T47D (cell line): Measurements from ENCODE around the gene ADAMTS3.

Experiments used
- DNase-seq, 2 experiments: peaks; one replicate each; pipeline versions ENCODE4 v3.0.0 to v3.0.0-alpha.2; 2011 to 2012; ENCODE audit warnings: low read depth in 1 of 2, low spot score in 1 of 2
- JUND ChIP-seq: IDR thresholded peaks from 2 replicates; pipeline ENCODE4 v1.6.1; 2012; ENCODE audit warnings: low read depth
- in situ Hi-C: cut with HindIII; loops from 2 replicates; pipeline ENCODE4 v1.10.0; 2016; ENCODE audit warnings: low sequenced_read_pairs, low pct_unique_long_range_greater_than_20kb

The ADAMTS3 gene

DNA sequence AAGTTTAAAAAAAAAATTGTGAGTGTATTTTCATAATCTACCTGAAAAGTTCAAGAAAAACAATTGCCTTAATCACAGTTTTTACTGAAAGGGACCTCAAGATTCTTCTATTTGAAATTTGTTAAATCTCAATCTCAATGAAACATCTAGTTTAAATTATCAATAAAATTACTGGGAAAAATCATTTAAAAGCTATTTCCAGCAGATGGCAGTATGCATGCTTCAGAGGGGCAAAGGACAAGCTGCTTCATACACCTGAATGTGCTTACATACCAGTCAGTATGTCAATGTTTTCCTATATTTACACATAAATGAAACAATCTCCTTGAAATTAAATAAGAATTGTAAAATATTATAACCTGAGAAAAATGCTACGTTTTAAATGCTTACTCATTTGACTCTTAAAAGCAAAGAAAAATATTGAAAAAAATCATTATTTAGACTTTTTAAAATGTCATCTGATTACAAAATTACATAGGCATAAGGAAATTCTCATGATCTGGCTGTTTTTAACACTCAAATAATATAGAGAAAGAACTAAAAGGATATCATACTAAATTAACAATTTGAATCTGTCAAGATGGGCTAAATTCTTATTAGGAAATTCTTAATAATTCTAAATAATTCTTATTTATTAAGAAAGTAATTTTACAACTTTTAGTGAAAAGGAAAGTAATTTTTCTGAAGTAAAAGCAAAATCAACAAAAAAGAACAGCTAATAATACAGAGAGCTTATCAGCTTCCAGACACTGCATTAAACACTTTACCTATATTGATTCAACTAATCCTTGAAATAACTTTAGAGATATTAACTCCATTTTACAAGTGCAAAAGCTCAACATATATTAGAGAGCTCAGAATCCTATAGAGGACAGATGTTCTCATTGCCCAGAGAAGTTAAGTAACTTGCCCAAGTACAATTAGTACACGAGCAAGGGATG lies 242.1 kb downstream of the ADAMTS3 start:
- DNase-seq, result peak; percentile 12 to 51
- no peak for TF ChIP-seq JUND
- in situ Hi-C loops, result no loop called here

GRCh38 chr4:72325215-72325614 lies 243.8 kb downstream of the ADAMTS3 start:
- in situ Hi-C loops, result no loop called here

DNA sequence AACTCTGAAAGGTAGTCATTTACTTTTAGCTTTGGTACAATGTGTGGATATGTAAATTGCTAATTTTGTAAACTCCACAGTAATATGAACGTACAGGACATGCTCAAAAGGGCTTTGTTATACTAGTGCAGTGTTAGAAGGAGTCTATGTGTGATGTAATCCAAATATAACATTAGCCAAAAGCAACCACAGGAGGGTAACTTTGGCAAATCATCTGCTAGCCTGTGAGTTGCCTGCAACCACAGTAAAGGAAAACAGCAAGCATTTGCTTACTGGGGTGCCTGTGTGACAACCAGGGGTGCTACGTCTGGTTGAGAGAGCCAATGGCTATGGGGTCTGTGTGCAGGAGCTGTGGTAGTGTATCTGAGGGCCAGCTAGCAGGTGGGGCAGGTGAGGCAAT lies 245.8 kb downstream of the ADAMTS3 start:
- no peak for DNase-seq
- in situ Hi-C loops, result no loop called here
- TF ChIP-seq JUND, result no peak

More at GRCh38 chr4:72325215-72325614, 243.8 kb downstream of the ADAMTS3 start:
- no peak for TF ChIP-seq JUND
- no peak for DNase-seq

- TF ChIP-seq JUND, result no peak
- in situ Hi-C loops, result no loop called here
- no peak for DNase-seq
Measured at GRCh38 chr4:72320223-72320948, 248.6 kb downstream of the ADAMTS3 start.

GRCh38 chr4:72319601-72320021 lies 249.4 kb downstream of the ADAMTS3 start:
- DNase-seq, result no peak
- TF ChIP-seq JUND, result no peak
- in situ Hi-C loops, result no loop called here

DNA sequence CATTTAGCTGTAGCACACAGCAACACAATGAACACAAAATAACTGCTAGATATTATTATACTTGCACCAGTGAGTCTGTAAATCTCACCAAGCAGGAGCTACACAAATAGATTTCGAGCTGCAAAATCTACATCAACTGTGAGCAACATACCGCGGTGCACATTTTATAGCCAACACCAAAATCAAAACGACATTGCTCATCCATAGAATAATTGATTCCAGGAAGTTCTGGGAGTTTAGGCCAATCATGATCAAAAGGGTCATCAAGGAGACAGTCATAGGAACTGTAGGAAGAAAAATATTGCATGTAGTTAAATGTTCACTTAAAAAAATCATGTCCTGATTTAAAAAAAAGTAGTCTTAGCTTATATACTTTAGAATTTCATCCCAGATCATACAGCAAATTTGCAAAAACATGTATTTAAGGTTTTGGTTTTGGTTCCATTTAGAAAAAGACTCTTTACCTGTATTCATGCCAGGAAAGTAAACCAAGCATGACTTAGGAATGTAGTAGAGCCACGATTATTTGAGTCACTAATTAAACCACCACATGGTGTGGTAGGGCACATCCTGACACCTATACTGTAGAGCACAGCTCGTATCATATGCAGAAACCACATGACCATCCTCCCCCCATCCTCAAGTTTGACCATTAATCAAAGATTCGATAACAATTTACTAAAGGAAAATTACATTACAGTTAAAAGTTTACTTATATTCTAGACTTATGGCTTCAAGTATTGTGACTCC lies 250.4 kb downstream of the ADAMTS3 start:
- in situ Hi-C loops, result no loop called here
- DNase-seq, result peak in 1 of 2 experiments; percentile 29
- TF ChIP-seq JUND, result no peak

DNA sequence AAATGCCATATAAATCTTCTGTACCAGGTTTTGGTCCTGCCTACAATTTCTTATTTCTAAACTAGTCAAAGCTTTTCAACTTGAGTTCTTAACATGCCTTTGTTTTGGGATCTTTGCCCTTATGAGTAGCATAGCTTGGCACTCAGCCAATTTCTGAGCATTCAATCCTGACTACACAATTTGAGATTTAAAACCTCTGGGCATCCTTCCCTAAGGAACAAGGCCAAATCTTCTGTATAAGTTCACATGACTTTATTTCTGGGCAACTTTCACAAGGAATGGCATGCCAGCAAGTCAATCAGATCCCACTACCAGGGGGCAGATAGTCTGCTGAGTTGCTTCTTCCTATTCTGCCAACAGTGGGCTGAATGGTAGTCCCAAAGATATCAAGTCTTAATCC lies 254.2 kb downstream of the ADAMTS3 start:
- TF ChIP-seq JUND, result no peak
- in situ Hi-C loops, result no loop called here
- peak in 1 of 2 experiments; percentile 20 for DNase-seq

GRCh38 chr4:72313121-72313520 lies 255.9 kb downstream of the ADAMTS3 start:
- in situ Hi-C loops, result no loop called here
- DNase-seq, result no peak

DNA sequence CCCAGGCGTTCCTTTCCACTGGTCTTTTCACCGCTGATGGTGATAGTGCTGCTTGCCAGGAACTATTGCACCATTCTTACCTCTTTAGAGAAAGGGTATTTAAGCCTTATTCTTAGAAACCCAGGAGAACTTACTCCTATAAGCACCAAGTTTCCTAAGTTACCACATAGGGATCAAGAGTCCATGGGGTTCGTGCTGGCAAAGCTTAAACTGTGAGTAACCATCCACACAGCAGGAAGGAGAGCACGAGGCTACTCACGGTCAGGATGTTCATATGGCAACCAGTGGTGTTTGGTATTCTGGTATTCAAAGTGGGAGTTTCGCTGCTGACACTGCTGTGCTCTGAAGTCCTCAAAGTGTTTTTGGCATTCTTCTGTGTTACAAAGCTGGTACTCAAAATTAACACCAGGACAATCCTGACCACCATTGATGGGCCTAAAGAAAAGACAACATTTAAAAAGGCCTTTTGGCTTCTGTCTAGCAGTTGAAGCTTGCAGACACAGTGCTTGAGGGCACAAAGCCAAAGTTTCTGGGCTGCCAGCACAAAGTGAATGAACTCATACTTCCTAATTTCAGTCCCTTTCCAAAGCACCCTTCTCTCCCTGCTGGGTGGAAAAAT lies 256.9 kb downstream of the ADAMTS3 start:
- in situ Hi-C loops, result no loop called here
- peak in 1 of 2 experiments; percentile 16 for DNase-seq
- no peak for TF ChIP-seq JUND

More at GRCh38 chr4:72313121-72313520, 255.9 kb downstream of the ADAMTS3 start:
- no peak for TF ChIP-seq JUND

DNA sequence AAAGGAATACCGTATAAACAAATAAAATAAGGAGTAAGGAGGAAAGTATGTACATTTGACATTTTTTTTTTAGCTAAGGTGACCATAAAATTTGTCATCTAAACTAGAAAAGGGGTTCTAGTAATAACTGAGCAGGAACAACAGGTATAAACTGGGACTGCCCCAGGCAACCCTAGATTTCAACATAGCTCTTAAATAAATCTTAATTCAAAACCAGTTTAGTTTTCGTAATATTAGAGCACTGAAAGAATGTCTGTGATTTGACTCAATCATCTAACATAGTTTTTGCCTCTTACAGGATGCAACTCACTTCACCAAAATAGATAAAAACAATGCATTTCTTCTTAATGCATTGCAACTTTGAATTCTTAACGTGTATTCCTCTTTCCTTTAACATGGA lies 257.7 kb downstream of the ADAMTS3 start:
- in situ Hi-C loops, result no loop called here
- DNase-seq, result peak in 1 of 2 experiments; percentile 33
- TF ChIP-seq JUND, result no peak

DNA sequence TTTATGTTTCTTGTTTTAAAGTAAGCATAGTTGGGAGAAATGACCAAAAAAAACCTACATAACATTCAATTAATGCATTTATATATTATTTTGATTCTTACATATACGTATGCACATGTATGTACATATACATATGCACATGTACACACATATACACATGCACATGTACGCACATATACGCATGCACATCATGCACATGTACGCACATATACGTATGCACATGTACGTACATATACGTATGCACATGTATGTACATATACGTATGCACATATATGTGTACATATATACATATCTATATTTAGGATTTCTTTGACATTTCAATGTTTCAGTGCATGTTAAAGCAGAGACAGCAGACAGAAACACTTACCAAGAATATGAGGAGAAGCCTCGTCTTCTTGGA lies 263.4 kb downstream of the ADAMTS3 start:
- TF ChIP-seq JUND, result no peak
- in situ Hi-C loops, result no loop called here

GRCh38 chr4:72305080-72305479 lies 263.9 kb downstream of the ADAMTS3 start:
- no peak for DNase-seq
- no peak for TF ChIP-seq JUND
- in situ Hi-C loops, result no loop called here

More for the DNA sequence above, 263.4 kb downstream of the ADAMTS3 start:
- DNase-seq, result no peak
